ENCODE data around the gene GRM7.
"Not testable (repeated sequence)": the region's sequence is repeated elsewhere in the genome, so short reads cannot be mapped to it uniquely, and the experiment has no call there.

GRM7 gene

DNA sequence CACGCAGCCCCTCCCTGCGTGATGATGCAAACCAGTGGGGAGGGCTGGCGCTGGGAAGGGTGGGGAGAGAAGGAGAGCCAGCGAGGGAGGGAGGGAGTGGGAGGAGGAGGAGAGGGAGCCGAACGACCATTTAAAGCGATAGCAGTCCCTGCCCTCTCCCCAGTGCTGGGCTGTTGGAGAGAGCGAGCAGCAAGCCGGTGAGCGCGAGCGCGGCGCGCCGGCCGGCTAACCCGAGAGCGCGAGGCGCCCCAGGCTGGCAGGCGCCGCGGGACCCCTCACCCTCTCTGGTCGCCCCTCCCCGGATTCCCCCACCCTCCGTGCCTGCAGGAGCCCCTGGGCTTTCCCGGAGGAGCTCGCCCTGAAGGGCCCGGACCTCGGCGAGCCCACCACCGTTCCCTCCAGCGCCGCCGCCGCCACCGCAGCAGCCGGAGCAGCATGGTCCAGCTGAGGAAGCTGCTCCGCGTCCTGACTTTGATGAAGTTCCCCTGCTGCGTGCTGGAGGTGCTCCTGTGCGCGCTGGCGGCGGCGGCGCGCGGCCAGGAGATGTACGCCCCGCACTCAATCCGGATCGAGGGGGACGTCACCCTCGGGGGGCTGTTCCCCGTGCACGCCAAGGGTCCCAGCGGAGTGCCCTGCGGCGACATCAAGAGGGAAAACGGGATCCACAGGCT, at the start of gene GRM7:
Gene GRM7, plus strand, starts transcription at position 162 of the 671 bp plus-strand sequence.
- DNase-seq = peak; percentile 51

DNA sequence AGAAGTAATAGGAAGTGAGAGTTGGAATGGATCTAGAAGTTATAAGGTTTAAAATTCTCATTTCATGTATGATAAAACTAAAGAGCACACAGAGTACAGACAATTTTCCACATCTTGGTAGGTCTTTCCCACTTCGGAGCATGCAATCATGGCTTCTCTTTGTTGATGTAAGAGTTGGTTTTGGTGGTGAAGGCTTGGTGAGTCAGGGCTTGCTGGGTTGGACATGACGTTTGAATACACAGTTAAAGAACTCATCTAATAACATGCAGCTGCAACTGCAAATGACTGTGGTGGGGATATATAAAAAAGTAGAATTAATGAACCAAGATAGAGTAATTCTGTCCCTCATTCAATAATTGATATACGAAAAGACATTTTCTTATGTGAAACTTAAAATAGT, 39.5 kb upstream of the GRM7 start:
- no peak for DNase-seq

DNA sequence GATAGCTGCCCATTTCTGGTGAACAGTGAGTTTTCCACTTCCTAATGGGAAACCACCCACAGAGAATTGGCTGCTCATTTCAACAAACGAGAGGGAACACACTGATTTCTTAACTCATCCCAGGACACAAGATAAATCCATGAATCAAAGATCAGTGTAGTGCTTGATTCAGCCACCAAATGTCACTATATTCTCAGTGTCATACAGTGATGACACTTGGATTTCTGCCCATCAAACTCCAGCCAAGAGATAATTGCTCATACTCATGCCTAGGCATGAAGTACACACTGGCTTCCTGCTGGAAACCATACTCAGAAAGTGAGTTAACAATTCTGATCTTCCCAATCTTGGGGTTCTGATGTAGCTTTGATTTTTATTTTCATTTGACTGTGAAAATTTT, 35.4 kb upstream of the GRM7 start:
- DNase-seq = no peak

DNA sequence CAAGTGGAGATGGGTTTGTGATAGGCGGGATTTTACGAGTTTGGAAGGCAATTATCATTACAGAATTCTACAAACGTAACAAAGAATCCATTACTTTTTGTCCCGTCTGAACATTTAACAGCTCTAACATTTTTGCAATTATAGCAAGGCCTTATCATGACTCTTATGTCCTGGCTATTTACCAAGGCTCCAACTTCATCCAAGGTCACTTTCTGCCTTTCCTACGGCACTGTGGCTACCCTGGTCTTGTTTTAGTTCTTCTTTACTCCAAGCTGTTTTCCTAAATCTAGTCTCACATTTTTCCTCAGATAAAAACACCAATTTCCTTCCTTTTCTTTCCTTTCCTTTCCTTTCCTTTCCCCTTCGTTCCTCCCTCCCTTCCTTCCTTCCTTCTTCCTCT, 33.5 kb upstream of the GRM7 start:
- DNase-seq = no peak

DNA sequence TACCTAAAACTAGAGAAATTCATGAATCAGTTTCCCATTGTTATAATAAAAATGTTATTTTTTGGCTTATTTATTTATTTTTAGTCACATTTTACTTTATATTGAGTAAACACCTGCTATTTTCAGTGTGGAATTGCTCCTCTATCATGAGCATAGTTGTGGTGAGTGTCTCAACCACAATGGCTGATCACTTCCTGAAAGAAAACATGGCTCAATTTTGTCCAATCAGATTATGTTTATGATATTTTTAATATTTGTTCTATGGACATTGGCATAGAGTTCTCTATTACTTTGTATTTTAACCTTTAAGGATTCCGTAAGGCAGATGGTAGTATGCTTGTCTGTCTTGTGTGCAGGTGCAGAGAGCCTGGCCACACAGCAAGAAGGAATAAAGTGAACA, 16.2 kb upstream of the GRM7 start:
- DNase-seq = no peak

DNA sequence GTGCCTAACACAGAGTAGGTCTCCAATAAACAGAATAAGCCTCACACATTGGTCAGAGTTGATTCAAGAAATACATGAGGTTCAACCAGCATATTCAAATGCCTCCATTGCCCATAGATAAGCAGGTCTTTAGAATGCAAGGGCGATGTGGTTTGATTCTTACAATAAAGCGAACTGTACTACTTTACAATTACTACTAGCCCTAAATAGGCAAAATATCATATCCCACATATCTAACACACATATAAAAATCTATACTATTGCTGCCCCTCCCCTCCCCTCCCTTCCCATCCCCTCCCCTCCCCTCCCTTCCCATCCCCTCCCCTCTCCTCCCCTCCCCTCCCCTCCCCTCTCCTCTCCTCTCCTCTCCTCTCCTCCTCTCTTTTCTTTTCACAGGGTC, 6.7 kb upstream of the GRM7 start:
- DNase-seq = no peak

DNA sequence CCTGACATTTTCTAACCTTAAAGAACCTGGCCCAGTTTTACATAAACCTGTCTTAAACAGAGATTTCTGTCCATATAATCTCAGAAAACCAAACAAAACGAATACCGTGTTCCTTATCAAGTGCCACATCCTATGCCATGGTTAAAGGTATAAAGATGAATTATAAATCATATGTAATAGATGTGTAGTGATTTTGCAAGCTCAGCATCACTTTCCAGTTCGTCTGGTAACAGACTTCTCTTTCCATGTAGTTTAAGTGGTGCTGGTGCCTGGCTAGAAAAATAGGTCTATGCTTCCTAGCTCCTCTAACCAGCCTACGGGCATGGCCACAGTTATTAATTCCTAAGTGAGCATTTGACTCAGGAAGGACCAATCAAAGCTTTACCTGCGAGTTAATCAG, 3.4 kb upstream of the GRM7 start:
- DNase-seq = no peak

DNA sequence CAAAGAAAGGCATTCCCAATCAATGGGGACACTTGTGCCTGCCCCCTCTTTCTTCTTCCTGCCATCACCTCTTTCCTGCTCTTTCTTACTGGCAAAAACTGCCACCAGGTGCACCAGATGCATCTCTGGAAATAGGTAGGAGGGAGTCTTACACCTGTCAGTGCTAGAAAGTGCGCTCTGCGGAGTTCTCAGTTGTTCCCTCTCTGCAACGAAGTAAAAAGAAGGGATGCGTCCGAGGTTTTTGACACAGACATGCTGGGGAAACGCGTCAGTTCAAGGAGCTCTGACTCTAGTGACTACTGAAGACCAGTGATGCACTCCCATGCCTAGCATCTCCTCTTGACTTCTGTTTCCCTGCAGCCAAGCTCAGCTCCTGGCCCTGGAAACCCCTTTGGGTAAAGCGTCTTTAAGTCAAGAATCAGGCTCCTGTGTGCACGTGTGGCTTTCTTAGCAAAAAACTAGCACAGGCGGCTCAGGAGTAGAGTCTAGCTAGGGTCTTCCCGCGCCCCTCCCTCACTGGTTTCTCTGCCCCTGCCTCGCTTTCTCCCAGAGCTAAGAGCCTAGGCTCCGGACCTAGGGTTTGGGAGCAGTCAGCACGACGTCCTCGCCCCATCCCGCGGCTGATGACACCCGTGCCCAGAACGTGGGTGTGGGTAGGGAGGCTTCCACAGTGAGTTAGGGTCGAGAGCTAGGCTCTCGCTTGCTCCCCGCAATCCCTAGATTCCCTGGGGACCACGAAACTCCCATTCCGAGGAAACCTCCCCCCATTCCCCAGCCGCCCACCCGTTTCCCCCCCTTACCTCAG, 564 bp upstream of the GRM7 start:
- no peak for DNase-seq

DNA sequence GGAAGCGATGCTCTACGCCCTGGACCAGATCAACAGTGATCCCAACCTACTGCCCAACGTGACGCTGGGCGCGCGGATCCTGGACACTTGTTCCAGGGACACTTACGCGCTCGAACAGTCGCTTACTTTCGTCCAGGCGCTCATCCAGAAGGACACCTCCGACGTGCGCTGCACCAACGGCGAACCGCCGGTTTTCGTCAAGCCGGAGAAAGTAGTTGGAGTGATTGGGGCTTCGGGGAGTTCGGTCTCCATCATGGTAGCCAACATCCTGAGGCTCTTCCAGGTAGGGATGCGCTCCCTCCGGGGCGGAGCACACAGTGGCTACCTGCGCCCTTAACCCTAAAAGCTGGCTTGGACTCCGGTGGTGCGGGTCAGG, 698 bp downstream of the GRM7 start:
- DNase-seq = no peak

DNA sequence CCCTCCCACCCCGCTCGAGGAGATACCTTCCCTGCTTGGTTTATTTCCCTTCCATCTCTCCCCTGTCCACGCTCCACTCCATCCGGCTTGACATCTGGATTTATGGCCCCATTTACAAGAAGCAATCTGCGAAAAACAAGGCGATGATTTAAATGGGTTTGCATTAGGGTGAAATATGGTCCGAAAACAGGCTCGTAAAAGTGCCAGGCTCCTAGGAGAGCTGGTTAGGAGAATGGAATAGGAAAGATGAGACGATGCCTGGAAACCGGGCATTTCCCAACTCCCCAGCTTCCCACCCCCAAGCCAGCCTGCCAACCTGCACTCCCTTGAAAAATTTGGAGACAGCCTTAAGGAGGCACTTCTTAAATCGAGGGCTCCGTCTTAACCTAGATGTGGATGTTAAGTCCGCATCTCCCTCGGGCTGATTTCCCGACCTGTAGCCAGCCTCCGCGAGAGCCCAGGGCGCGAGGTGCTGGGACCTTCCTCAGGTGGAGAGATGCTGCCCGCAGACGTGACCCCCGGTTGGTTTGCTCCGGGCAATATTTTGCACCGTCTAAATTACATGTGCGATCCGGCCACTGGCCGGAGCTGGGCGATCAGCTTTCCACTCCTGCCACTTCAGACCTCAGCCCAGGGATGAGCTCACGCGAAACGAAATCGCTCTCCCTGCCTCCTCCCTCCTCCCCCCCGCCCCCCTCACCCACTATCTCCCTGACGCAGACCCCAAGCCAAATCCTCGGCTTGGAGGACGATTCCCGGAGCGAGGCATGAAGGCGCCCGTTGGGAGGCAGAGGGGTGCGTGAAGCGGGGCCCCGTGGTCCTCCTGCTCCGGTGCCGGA, 1.3 kb downstream of the GRM7 start:
- DNase-seq = no peak

DNA sequence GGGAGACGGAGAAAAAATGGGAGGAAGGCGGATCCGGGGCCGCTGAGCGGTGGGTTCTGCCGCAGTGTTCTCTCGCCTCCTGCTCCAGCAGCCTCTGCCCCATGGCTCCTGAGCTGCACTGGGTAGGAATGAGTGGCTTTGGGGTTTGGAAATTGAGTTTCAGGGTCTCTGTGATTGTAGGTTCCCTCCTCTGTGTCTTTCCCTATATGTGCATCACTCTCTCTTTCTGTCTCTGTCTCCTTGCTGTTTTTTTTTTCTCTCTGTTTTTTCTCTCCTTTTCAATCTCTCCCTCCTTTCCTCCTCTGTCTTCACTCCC, 1.9 kb downstream of the GRM7 start:
- DNase-seq = no peak

DNA sequence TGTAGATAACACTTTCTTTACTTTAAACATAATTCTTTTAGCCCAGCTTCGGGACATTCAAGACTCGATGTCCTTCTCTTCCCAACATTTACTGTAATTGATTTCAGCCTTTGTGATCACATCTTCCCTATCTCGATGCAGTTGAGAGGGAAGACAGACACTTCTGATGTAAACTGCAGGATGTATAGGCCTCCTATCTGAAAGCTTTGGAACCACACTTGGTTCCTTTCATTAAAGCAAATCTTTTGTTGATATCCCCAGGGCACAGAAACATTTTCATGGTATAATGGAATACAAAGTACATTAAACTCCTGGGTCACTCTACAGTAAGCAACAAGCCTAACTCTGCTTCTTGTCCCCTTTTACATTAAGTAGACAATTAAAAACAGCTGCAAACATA, 6.4 kb downstream of the GRM7 start:
- DNase-seq = no peak

DNA sequence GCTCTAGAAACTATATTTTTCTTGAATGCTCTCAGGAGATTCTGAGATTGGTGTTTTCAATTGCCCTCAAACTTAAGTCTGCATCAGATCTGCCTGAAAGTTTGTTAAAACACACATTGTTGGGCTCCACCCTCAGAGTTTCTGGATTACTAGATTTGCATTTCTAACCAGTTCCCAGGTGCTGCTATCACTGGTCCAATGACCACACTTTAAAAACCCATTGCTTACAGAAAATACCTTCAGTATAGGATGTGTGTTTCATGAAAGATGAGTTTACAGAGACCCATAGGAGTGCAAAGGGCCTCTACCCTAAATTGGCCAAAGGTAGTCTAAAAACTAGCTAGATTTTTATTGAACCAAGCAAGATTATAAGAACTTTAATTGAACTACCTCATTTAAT, 17.8 kb downstream of the GRM7 start:
- no peak for DNase-seq

DNA sequence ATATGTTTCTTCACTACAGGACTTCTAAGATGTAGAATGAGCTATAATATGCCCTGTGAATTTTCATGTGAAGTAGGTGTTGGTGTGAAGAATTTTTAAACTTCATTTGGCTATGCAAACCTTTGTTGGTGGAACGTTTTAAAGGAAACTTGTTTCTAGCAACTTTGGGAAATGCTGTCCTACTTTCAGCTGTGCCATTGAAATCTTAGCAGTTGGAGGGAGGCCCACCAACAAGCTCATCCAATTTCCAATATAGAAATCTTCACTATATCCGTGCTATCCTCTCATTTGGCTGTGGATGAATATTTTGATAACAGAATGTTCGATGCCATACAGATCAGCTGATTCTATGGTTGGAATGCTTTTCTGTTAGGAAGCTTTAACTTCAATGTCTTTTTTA, 51.3 kb downstream of the GRM7 start:
- DNase-seq = no peak

DNA sequence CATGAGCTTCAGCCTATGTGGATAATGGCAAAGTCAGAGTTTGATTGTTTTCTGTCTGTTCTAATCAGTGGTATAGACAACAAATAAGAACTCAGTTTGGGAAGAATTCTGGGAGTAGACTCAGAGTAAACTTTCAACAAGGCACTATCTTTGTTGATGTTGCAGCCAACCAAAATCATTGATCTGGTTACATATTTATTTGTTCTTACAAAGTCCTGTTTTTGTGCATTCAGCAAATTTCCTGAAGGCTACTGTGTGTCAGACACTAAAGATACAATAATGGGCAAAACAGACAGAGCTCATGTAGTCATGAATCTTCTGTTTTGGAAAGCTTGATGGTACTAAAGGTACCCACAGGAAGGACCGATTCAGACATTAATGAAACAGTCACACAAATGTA, 55.0 kb downstream of the GRM7 start:
- no peak for DNase-seq

DNA sequence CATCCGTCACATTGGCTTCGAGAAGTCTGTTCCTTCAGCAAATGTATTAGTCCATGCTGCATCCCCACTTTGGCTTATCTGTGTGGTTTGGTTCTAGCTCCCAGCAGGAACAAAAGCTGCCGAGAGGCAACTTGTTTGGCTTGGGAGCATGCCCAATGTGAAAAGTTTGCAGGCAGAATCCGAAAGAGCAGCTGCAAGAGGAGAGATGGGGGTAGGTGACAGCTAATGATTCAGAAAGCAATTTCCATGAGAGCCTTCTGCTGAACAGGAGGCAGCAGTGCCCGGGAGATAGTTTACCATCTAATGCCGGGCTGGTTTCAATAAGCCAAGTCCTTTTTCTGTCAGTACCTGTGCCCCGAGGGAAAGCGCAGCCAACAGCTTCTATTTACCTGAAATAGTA, 60.2 kb downstream of the GRM7 start:
- no peak for DNase-seq

DNA sequence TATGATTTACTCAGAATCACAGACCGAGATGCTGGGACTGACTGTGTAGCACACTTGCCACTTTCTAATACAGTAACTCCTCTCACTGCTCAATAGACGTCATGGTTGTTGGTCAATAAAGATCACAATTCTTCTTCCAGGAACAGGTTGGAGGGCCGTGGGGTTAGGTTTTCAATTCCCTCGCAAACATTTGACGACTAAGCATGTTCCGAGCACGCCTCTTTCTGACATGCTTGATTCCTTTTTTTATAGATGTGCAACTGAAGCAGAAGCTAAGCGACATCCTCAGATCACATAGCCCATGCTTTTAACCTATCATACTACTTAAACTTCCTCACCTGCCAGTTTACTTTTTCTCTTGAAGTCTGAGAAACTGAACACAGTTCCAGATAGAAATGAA, 61.0 kb downstream of the GRM7 start:
- DNase-seq = no peak

DNA sequence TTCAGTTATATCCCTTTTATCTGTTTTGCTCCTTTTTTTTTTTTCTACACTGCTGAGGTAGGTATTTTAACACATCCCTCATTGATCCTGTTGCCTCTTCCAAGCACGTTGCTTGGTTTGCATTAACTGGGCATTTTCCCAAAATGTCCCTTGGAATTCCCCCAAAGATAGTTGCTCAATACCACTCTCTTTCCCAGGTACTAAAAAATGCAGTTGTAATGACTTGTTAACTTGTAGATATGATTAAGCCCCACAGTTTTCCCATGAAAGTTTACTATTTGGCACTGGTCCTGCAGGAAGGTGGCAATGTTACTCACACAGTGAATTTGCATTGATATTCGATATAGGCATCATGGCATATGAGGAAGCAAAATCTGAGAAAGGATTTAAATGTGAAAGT, 67.1 kb downstream of the GRM7 start:
- peak; percentile 33 for DNase-seq

DNA sequence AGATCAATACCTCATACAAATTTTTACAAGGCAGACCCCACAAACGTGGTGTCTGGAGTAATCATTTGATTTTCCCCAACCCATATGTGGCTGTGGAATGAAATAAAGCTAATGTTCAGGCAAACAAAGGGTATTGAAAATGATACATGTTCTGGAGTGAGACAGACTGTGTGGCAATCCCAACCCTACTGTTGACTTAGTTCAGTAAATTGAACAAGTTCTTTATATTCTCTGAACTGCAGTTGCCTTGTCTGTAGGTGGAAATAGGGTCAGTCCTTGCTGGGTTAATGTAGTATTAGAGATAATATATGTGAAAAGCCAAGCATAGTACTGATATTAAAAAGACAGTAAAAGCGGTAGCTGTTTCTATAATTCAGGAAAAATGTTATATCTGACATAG, 69.0 kb downstream of the GRM7 start:
- no peak for DNase-seq

DNA sequence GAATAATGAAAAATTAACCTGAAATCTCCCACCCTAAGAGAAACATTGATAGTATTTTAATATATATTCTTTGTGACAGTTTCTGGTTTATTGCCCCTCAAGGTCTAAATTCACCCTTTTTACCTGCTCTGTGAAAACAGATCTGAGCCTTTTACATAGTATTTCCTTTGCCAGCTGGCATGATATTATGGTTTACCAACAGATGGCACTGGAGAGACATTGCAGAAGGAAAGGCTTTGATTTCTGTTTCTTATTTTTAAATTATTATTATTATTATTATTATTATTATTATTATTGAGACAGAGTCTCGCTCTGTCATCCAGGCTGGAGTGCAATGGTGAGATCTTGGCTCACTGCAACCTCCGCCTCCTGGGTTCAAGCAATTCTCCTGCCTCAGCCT, 74.5 kb downstream of the GRM7 start:
- DNase-seq = not testable (repeated sequence)

DNA sequence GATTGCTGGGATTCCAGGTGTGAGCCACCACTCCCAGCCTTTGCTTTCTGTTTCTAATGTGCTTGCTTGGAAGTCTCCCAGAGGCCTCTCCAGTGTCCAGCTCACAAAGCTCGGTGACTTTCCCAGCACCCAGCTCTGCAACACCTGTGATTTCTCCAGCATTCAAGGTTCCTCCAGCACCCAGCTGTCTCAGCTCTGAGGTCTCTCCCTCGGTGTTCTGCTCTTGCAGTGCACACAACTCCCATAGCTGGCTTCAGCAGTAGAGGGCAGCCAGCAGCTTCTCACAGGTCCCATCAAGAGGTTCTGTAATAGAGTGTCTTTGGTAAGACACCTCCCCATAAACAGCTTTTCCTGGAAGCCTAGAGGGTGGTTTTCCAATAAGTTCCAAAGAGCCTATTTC, 75.1 kb downstream of the GRM7 start:
- no peak for DNase-seq

DNA sequence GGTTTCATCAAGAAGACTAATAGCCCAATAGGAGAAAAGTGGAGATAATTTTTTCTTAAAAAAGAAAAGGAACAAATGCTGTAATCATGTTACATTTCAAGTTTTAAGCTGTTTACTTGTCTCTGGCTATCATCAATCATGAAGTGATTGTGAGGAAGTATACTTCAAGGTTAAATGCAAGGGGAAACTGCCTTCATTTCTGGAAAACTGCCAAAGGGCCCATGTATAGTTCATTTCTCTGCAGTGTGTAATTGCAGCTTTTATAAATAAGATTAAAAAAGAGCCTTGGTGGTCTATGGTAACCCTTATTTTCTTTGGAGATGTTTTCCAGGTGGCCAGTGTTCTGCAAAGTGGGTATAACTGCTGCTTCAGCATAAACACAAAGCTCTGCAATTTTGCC, 101.9 kb downstream of the GRM7 start:
- DNase-seq = no peak

DNA sequence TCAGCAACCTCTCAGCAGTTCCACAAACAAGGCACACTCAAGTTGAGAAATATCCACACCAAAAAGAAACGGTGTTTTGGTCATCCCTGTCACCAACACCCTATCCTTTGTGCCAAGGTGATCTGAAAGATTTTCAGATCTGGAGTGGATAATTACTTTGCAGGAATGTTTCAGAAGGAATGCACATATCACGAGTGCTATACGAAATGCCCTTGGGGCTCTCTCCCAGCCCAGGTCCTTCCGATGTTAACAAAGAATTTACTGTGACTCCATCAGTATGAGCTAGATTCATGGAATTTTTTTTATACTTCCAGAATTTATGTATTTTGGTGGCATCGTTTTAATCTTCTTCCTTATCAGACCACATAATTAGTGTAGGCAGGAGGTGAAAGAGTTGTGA, 105.0 kb downstream of the GRM7 start:
- DNase-seq = no peak

DNA sequence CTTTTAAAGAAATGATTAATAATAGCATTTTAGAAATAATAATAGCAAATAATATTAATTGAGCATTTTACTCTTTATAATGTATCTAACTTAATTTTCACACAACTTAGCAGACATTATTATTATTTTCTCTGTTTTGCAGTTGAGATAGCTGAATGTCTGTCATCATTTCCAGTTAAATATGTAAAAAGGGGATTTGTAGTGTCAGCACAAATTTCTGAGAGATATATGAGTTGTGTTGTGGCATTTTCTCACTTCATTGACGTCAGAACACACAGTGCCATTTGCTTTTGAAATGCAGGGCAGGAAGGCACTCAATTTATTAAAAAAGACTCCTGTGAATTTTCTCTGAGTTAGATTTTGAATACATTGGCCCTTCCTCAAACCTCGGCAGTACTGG, 111.0 kb downstream of the GRM7 start:
- no peak for DNase-seq
